B cell (primary cell): Measurements from ENCODE around the gene B4GALT1. TPM values are rescaled to one million over a fixed set of nuclear protein-coding genes. Genes with fewer than 3 reads are reported as not detected.

ENCODE experiments used
- ATAC-seq: fragments of 200-7000 bp; cut with Tn5 transposase; one replicate; pipeline ENCODE4 v1.10.0; 2021; ENCODE audit warnings: low read depth, mild to moderate bottlenecking, moderate number of reproducible peaks, moderate library complexity
- CTCF ChIA-PET: fragments of 350-600 bp; sonication (Branson Sonifier 250); formaldehyde crosslinking; loops from one replicate; lab custom pipeline; 2021; ENCODE audit warnings: antibody characterized with exemption, inconsistent platforms; lab: Charles Lee
- POLR2A ChIA-PET: fragments of 350-600 bp; sonication (Branson Sonifier 250); formaldehyde crosslinking; loops from one replicate; lab custom pipeline; 2021; ENCODE audit warnings: antibody characterized with exemption; lab: Charles Lee
- DNase-seq: peaks from one replicate; pipeline ENCODE4 v3.0.0; 2013
- H2AFZ ChIP-seq: 2 replicates; pipeline ENCODE4 v1.6.1; 2012; ENCODE audit warnings: mild to moderate bottlenecking, low read depth, low read length; ENCODE audit not compliant: insufficient read depth, poor library complexity, severe bottlenecking
- H3K27ac ChIP-seq, 2 donors: 1 replicate in 1 of 2; 2 replicates in 1 of 2; pipeline ENCODE4 v1.5.1; 2012 to 2013; ENCODE audit warnings: low read length in 2 of 2, mild to moderate bottlenecking in 2 of 2, moderate library complexity in 1 of 2
- H3K27me3 ChIP-seq, 4 experiments: fragments of 200-600 bp in 1 of 4; sonication (generic) in 1 of 4; replicated peaks in 1 of 4; 1 replicate in 2 of 4; 2 replicates in 2 of 4; pipeline versions ENCODE4 v1.6.1 to v1.7.0; 2013 to 2016; ENCODE audit warnings: low read length in 3 of 4, mild to moderate bottlenecking in 2 of 4, mixed read lengths in 1 of 4, moderate library complexity in 1 of 4; ENCODE audit not compliant: insufficient read depth in 4 of 4, control insufficient read depth in 3 of 4; ENCODE audit errors: control extremely low read depth in 1 of 4
- H3K36me3 ChIP-seq, 2 experiments: replicated peaks in 1 of 2; 1 replicate in 1 of 2; 2 replicates in 1 of 2; pipeline versions ENCODE4 v1.6.1 to v1.7.1; 2013; ENCODE audit warnings: low read length in 1 of 2; ENCODE audit not compliant: insufficient read depth in 2 of 2, control insufficient read depth in 1 of 2; ENCODE audit errors: control extremely low read depth in 1 of 2, extremely low read depth in 1 of 2
- H3K4me1 ChIP-seq, 2 donors: fragments of 200-600 bp in 1 of 2; sonication (generic) in 1 of 2; 1 replicate in 1 of 2; 2 replicates in 1 of 2; pipeline versions ENCODE4 v1.5.1 to v1.6.1; 2013 to 2017; ENCODE audit warnings: low read length in 2 of 2; ENCODE audit not compliant: control insufficient read depth in 2 of 2, insufficient read depth in 2 of 2
- H3K4me2 ChIP-seq: replicated peaks from 2 replicates; pipeline ENCODE3; 2012; ENCODE audit warnings: mild to moderate bottlenecking, low read depth, low read length; ENCODE audit not compliant: poor library complexity, severe bottlenecking
- H3K4me3 ChIP-seq, 5 experiments: fragments of 200-600 bp in 1 of 5; sonication (generic) in 1 of 5; 1 replicate in 3 of 5; 2 replicates in 2 of 5; pipeline versions ENCODE4 v1.5.1 to v1.7.0; 2011 to 2016; ENCODE audit warnings: low read length in 4 of 5, mild to moderate bottlenecking in 4 of 5, low read depth in 2 of 5, control low read depth in 1 of 5, moderate library complexity in 1 of 5; ENCODE audit not compliant: insufficient read depth in 1 of 5; ENCODE audit errors: control extremely low read depth in 1 of 5, extremely low read depth in 1 of 5
- H3K79me2 ChIP-seq: fragments of 200-600 bp; sonication (generic); one replicate; pipeline ENCODE4 v1.6.0; 2016; ENCODE audit warnings: low read length; ENCODE audit not compliant: control insufficient read depth, insufficient read depth
- H3K9ac ChIP-seq: fragments of 200-600 bp; sonication (generic); 2 replicates; pipeline ENCODE4 v1.6.1; 2017; ENCODE audit warnings: mild to moderate bottlenecking, low read length, moderate library complexity
- H3K9me3 ChIP-seq, 3 donors: one replicate each; pipeline versions ENCODE4 v1.6.1 to v1.7.1; 2013; ENCODE audit warnings: low read length in 2 of 3; ENCODE audit not compliant: control insufficient read depth in 2 of 3, insufficient read depth in 1 of 3; ENCODE audit errors: control extremely low read depth in 1 of 3
- H4K20me1 ChIP-seq: 2 replicates; pipeline ENCODE4 v1.6.0; 2012; ENCODE audit warnings: mild to moderate bottlenecking, low read length; ENCODE audit not compliant: insufficient read depth, control insufficient read depth, poor library complexity, severe bottlenecking
- H3K27ac Mint-ChIP-seq: one replicate; pipeline ENCODE4 v1.8.0; 2021; ENCODE audit warnings: mixed read lengths
- H3K27me3 Mint-ChIP-seq: one replicate; pipeline ENCODE4 v1.8.0; 2021; ENCODE audit warnings: mixed read lengths
- H3K4me1 Mint-ChIP-seq: one replicate; pipeline ENCODE4 v1.8.0; 2021; ENCODE audit warnings: mixed read lengths
- H3K4me3 Mint-ChIP-seq: one replicate; pipeline ENCODE4 v1.8.0; 2021; ENCODE audit warnings: mixed read lengths
- H3K9me3 Mint-ChIP-seq: one replicate; pipeline ENCODE4 v1.8.0; 2022; ENCODE audit warnings: mixed read lengths; ENCODE audit not compliant: insufficient read depth
- CTCF ChIP-seq: fragments of 200-600 bp; IDR thresholded peaks from one replicate; pipeline ENCODE4 v1.8.0; 2022; ENCODE audit warnings: antibody characterized with exemption, mild to moderate bottlenecking
- EZH2 ChIP-seq: IDR thresholded peaks from 2 replicates; pipeline ENCODE4 v1.6.1; 2012; ENCODE audit warnings: borderline replicate concordance, low read depth, mild to moderate bottlenecking, moderate library complexity, low read length; ENCODE audit not compliant: insufficient read depth, poor library complexity, severe bottlenecking
- WGBS: methylation state at CpG from one replicate; pipeline ENCODE4 v1.1.5; 2013; ENCODE audit warnings: missing lambda C conversion rate; ENCODE audit not compliant: insufficient coverage; 5-methylcytosine and 5-hydroxymethylcytosine counted together
- intact Hi-C: fragments of 100-400 bp; cut with micrococcal nuclease; formaldehyde crosslinking; loops from one replicate; pipeline ENCODE4 v1.10.0; 2022
- polyA plus RNA-seq: library from polyadenylated mRNA; depleted of rRNA; stranded (reverse); fragments of >200 nt; gene quantifications from 2 replicates; pipeline ENCODE4 v1.2.3, GENCODE V29; 2012
- total RNA-seq, 2 donors: library from RNA; stranded (reverse); fragments of 120-200 nt in 1 of 2; gene quantifications; 1 replicate in 1 of 2; 2 replicates in 1 of 2; pipeline versions ENCODE4 v1.2.3 to v1.2.4, GENCODE V29; 2013 to 2022

Gene B4GALT1
- total and polyA plus RNA-seq, 2 donors (not counting 1 experiment from before 2014, with no cell fraction given) = 49.2 to 201 TPM

GRCh38 chr9:33138768-33139167 is 28.4 kb downstream of the B4GALT1 start:
- Histone ChIP-seq H3K4me2 (peak overlapping the region; percentile 68), H3K27me3 (no peaks in the 10 kb centered on the region), H3K36me3 (peaks cover 0 to 15% of the 10 kb centered on the region in 2 experiments), H3K9ac (peak overlapping the region; percentile 38), H3K9me3 (peaks cover 0 to 6% (median 0%) of the 10 kb centered on the region in 3 donors), H2AFZ (no peak overlapping the region), H3K79me2 (peaks cover 100% of the 10 kb centered on the region), H3K4me3 (peak overlapping the region in 1 of 5 experiments; percentile 13), H3K4me1 (peaks cover 96 to 98% of the 10 kb centered on the region in 2 donors), H4K20me1 (peaks cover 17% of the 10 kb centered on the region), H3K27ac (peak overlapping the region; percentile 87)
- ATAC-seq = no peak
- Mint-ChIP-seq H3K27me3 (no peaks in the 10 kb centered on the region), H3K9me3 (no peaks in the 10 kb centered on the region), H3K27ac (peak overlapping the region; percentile 93), H3K4me1 (peaks cover 95% of the 10 kb centered on the region), H3K4me3 (peak overlapping the region; percentile 77)
- no peak for DNase-seq
- 60% methylated on average over 7 of the region's 7 CpGs for WGBS
- TF ChIP-seq CTCF = no peak
- TF ChIP-seq EZH2 = no peak
- CTCF ChIA-PET = interaction anchor here (0.9 to 1.2 kb wide), 5 partner anchors 9 to 87 kb away, joined by 3 to 5 read pairs (median 4); partner anchors contain the start of gene B4GALT1
- POLR2A ChIA-PET = interaction anchor here (0.6 to 7.2 kb wide), 5 partner anchors 8 to 56 kb away, joined by 3 to 44 read pairs (median 3); no protein-coding TSS in a partner anchor
- intact Hi-C loops = loop anchor here (1.0 kb wide), 1 partner anchor 12 kb away; no protein-coding TSS in a partner anchor

DNA sequence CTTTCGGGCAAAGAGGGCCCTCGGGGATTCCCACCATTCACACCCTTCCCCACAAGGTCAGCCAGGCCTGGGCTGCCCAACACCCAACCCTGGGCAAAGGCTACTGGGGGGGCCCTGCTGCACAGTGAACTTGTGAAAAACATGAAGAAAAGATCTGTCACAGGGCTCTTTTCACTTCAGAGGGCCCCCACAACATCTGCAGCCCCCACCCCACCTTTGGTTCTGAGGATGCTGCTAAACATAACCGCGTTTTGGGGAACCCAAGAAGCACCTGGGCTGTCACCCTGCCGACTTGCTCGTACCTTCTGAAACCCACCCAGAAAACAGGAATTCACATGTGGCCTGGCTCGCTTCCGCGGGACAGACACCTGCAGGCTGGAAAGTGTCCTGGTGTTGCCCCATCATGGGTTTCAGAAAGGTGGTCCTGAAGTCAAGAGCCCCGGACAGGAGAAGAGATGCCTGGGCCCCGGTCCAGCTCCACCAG is 29.3 kb downstream of the B4GALT1 start:
- ATAC-seq (no peak), DNase-seq (peak; percentile 53)
- peak overlapping the region; percentile 44 for H3K9ac ChIP-seq
- no peaks in the 10 kb centered on the region for H3K27me3 ChIP-seq
- H3K27me3 Mint-ChIP-seq = no peaks in the 10 kb centered on the region
- CTCF ChIA-PET = interaction anchor here (1.1 to 3.3 kb wide), 6 partner anchors 9 to 88 kb away, joined by 3 to 21 read pairs (median 6); partner anchors contain the start of gene B4GALT1
- peak overlapping the region; percentile 68 for H3K4me2 ChIP-seq
- peak overlapping the region; percentile 93 for H3K27ac Mint-ChIP-seq
- peaks cover 17% of the 10 kb centered on the region for H4K20me1 ChIP-seq
- peak overlapping the region; percentile 87 for H3K27ac ChIP-seq
- WGBS = 14% methylated on average over 9 of the region's 11 CpGs
- H2AFZ ChIP-seq = no peak overlapping the region
- H3K4me1 Mint-ChIP-seq = peaks cover 94% of the 10 kb centered on the region
- H3K4me3 ChIP-seq = peak overlapping the region in 1 of 5 experiments; percentile 11
- peaks cover 98% of the 10 kb centered on the region for H3K79me2 ChIP-seq
- peaks cover 90 to 96% of the 10 kb centered on the region in 2 donors for H3K4me1 ChIP-seq
- no peak for TF ChIP-seq EZH2
- no peak for TF ChIP-seq CTCF
- H3K4me3 Mint-ChIP-seq = peak overlapping the region; percentile 77
- H3K36me3 ChIP-seq = peaks cover 0 to 23% of the 10 kb centered on the region in 2 experiments
- H3K9me3 Mint-ChIP-seq = no peaks in the 10 kb centered on the region
- POLR2A ChIA-PET = interaction anchor here (1.6 to 1.8 kb wide), 2 partner anchors 11 to 29 kb away, joined by 5 to 9 read pairs; partner anchors contain the start of gene B4GALT1
- peaks cover 0 to 2% (median 0%) of the 10 kb centered on the region in 3 donors for H3K9me3 ChIP-seq
- intact Hi-C loops = loop anchor here (1.0 kb wide), 1 partner anchor 12 kb away; no protein-coding TSS in a partner anchor
